Measurements from ENCODE around the gene ACAA2. TPM values are rescaled to one million over a fixed set of nuclear protein-coding genes. Genes with fewer than 3 reads are reported as not detected.
"Not testable (repeated sequence)": the region's sequence is repeated elsewhere in the genome, so short reads cannot be mapped to it uniquely, and the experiment has no call there.

The ACAA2 gene
- polyA plus RNA-seq, 3 donors, result 20.8 to 109 (median 97.6) TPM

GRCh38 chr18:49837889-49838288 lies 24.6 kb upstream of the ACAA2 start:
- peaks cover 0 to 8% (median 5%) of the 10 kb centered on the region in 3 donors for H3K27me3 Mint-ChIP-seq (ENCODE audit: low read depth in 3 of 3)
- H3K27ac Mint-ChIP-seq, result no peak overlapping the region
- WGBS (ENCODE audit: insufficient coverage), result 92% methylated on average over 3 of the region's 5 CpGs
- no peak for TF ChIP-seq CTCF (IDR thresholded peaks at IDR 0.05)
- DNase-seq, result no peak
- Histone ChIP-seq H3K9ac (ENCODE audit: insufficient read depth, low read length, poor library complexity, severe bottlenecking) (no peak overlapping the region), H4K20me1 (ENCODE audit: insufficient read depth, low read length) (no peaks in the 10 kb centered on the region), H3K79me2 (ENCODE audit: insufficient read depth, low read length) (no peaks in the 10 kb centered on the region), H3K4me2 (replicated peaks; ENCODE audit: extremely low read depth, low read length, poor library complexity, severe bottlenecking) (no peak overlapping the region), H3K9me3 (replicated peaks in 1 of 2; ENCODE audit: control insufficient read depth in 1 of 2, insufficient read depth in 1 of 2, low read length in 2 of 2) (no peaks in the 10 kb centered on the region), H3K27ac (ENCODE audit: low read depth in 1 of 2, low read length in 2 of 2) (no peak overlapping the region), H3K4me3 (replicated peaks in 1 of 3; ENCODE audit: low read depth in 2 of 3, low read length in 3 of 3) (no peak overlapping the region), H3K36me3 (replicated peaks in 1 of 2; ENCODE audit: control insufficient read depth in 1 of 2, insufficient read depth in 2 of 2, low read length in 2 of 2) (no peaks in the 10 kb centered on the region), H2AFZ (ENCODE audit: insufficient read depth, low read depth, low read length, poor library complexity, severe bottlenecking) (no peak overlapping the region), H3K27me3 (ENCODE audit: control insufficient read depth in 2 of 2, insufficient read depth in 2 of 2, low read length in 2 of 2) (peaks cover 0 to 4% of the 10 kb centered on the region in 2 donors), H3K4me1 (ENCODE audit: control insufficient read depth in 1 of 2, insufficient read depth in 2 of 2, low read length in 2 of 2) (no peaks in the 10 kb centered on the region)
- no peak overlapping the region for H3K4me3 Mint-ChIP-seq
- H3K9me3 Mint-ChIP-seq, result peaks cover 0 to 3% (median 0%) of the 10 kb centered on the region in 7 donors
- no peaks in the 10 kb centered on the region for H3K4me1 Mint-ChIP-seq
- intact Hi-C loops (cut with micrococcal nuclease), result no loop called here
- no peaks in the 10 kb centered on the region for H3K36me3 Mint-ChIP-seq

GRCh38 chr18:49837316-49837835 lies 24.0 kb upstream of the ACAA2 start:
- H3K4me2 ChIP-seq (replicated peaks; ENCODE audit: extremely low read depth, low read length, poor library complexity, severe bottlenecking); H3K27ac ChIP-seq (ENCODE audit: low read depth in 1 of 2, low read length in 2 of 2); H3K4me1 ChIP-seq (ENCODE audit: control insufficient read depth in 1 of 2, insufficient read depth in 2 of 2, low read length in 2 of 2); H3K4me1 Mint-ChIP-seq; H3K27ac Mint-ChIP-seq; H2AFZ ChIP-seq (ENCODE audit: insufficient read depth, low read depth, low read length, poor library complexity, severe bottlenecking); H3K79me2 ChIP-seq (ENCODE audit: insufficient read depth, low read length); H3K27me3 ChIP-seq (ENCODE audit: control insufficient read depth in 2 of 2, insufficient read depth in 2 of 2, low read length in 2 of 2); H3K4me3 ChIP-seq (replicated peaks in 1 of 3; ENCODE audit: low read depth in 2 of 3, low read length in 3 of 3); H3K36me3 ChIP-seq (replicated peaks in 1 of 2; ENCODE audit: control insufficient read depth in 1 of 2, insufficient read depth in 2 of 2, low read length in 2 of 2); H3K27me3 Mint-ChIP-seq (ENCODE audit: low read depth in 3 of 3); H3K9me3 ChIP-seq (replicated peaks in 1 of 2; ENCODE audit: control insufficient read depth in 1 of 2, insufficient read depth in 1 of 2, low read length in 2 of 2); intact Hi-C loops (cut with micrococcal nuclease); H3K4me3 Mint-ChIP-seq; H4K20me1 ChIP-seq (ENCODE audit: insufficient read depth, low read length); H3K9ac ChIP-seq (ENCODE audit: insufficient read depth, low read length, poor library complexity, severe bottlenecking); DNase-seq; H3K9me3 Mint-ChIP-seq; H3K36me3 Mint-ChIP-seq: not testable (repeated sequence)
- 97% methylated on average over 5 of the region's 9 CpGs for WGBS (ENCODE audit: insufficient coverage)
